AG08396 (cell line): ENCODE data around the gene CHD9.
"Not testable (repeated sequence)": the region's sequence is repeated elsewhere in the genome, so short reads cannot be mapped to it uniquely, and the experiment has no call there.

Experiments
- DNase-seq: peaks from one replicate; pipeline ENCODE4 v3.0.0; 2012; ENCODE audit warnings: low spot score, mixed read lengths

Gene CHD9, protein sequence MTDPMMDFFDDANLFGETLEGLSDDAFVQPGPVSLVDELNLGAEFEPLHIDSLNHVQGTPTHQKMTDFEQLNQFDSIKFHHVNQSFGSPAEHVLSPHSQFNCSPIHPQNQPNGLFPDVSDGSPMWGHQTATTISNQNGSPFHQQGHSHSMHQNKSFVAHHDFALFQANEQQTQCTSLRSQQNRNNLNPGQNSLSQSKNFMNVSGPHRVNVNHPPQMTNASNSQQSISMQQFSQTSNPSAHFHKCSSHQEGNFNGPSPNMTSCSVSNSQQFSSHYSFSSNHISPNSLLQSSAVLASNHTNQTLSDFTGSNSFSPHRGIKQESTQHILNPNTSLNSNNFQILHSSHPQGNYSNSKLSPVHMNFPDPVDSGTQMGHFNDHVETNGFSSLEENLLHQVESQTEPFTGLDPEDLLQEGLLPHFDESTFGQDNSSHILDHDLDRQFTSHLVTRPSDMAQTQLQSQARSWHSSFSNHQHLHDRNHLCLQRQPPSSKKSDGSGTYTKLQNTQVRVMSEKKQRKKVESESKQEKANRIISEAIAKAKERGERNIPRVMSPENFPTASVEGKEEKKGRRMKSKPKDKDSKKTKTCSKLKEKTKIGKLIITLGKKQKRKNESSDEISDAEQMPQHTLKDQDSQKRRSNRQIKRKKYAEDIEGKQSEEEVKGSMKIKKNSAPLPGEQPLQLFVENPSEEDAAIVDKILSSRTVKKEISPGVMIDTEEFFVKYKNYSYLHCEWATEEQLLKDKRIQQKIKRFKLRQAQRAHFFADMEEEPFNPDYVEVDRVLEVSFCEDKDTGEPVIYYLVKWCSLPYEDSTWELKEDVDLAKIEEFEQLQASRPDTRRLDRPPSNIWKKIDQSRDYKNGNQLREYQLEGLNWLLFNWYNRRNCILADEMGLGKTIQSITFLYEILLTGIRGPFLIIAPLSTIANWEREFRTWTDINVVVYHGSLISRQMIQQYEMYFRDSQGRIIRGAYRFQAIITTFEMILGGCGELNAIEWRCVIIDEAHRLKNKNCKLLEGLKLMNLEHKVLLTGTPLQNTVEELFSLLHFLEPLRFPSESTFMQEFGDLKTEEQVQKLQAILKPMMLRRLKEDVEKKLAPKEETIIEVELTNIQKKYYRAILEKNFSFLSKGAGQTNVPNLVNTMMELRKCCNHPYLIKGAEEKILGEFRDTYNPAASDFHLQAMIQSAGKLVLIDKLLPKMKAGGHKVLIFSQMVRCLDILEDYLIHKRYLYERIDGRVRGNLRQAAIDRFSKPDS (N-terminal part only)

DNA sequence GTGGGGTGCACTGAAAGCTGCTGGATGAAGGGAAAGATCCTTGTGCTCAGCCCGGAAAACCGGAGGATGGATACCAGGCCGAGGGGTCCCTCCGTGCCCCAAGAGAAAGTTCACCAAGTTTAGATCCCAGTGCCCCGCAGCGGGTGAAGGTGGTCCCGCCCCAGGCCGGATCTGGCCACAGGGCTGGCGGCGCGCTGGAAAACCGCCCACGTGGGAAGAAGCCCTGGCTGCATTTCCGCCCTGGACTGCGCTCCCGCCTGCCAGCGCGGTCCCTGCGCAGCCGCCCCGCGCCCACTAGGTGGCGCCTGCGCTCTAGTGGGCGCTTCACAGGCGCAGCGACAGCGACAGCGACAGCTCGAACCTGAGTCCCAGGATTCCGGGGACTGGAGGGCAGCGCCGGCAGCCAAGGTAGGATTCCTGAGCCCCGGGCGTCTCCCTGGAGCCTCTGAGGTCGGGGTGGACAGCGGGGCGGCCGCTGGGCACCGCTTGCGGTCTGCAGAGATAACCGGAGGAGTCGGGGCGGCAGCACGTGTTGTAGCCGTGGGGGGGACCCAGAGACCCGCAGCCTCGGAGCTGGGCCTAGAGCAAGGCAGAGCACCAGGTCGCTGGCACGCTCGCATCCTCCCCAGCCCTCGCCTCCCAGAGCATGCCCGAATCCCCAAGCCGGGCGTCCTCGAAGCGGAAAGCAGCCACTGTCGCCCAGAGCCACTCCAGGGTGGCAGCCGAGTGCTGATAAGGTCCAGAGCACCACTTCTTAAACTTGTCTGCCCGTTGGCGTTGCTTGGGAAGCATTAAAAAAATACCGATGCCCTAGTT lies at the start of gene CHD9:
CHD9 (plus strand) TSS at position 322 of the 816 bp plus-strand sequence. CDS start 101,099 bp downstream, outside the sequence.
- peak; percentile 91 for DNase-seq

DNA sequence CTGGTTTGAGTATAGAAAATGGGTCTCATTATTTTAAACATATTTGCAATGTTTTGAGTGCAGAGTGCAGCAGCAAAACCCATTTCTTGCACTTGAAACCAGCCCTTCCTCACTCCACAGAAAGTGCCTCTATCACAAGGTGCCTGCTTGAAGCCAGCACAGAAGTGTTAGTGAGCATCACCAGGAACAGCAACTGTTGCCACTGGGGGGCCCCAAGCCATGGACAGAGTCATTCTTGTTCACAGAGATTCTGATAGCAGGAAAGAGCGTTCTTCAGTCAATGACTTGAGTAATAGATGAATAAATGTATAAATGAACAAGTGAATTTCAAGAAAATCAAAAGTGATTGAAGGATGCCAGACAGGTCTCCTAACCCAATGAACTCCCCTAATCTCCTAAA lies 47.7 kb upstream of the CHD9 start:
- DNase-seq: no peak

DNA sequence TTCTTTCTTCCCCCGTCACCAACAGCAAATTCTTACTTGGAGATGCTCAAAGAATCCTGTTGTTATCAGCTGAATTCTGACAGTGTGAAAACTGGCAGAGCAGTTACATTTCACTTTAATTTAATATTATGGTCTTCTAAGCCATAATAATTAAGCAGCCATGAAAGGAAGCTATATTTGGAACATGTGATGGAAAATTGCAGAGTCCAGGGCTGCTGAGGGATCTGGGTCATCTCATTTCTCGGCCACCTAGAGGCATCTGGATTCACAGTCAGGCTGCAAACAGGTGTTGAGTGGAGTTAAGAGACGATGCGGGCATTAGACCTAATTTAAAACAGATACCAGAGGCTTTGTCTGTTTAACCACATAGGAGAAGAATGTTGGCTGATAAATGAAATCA lies 40.5 kb upstream of the CHD9 start:
- no peak for DNase-seq

DNA sequence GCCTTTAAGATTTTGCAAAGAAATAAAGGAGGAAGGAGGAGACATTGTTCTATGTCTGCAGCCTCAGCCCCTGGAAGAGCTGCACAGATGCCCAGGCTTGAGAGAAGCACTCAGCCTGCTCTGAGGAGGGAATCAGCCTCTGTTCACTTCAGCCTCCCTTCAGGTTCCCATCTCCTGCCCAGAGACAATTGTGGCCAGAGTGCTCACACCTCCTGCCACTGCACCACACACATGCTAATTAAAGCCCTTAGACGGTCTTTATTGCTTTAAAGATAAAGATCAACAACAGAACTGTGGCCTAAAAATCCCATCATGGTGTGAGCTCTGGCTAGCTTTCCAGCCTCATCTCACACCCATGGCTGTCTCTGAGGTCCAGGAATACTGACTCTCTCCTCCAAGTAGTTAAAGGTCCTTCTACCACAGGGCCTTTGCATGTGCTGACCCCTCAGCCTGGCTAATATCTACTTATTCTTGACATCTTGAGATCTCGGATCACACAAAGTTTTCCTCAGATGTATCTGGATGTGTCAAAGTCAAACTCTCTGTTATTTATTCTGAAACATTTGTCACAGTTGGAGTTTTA lies 35.9 kb upstream of the CHD9 start:
- DNase-seq: no peak

DNA sequence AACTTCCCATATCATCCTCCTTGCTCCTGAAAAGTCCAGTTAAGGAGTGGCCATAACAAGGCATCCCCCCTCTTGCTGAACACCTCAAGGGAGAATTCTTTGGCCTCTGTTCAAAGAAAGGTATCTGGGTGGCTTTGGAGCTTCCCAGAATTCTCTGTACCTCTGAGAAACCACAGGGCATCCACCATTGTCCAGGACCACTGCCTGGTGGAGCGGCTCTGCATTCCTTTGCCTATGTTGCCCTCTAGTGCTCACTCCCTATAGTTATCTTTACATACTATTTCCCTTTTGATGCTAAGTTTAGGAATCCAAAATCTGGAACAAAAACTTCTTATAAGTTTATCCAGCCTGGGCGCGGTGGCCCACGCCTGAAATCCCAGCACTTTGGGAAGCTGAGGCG lies 32.4 kb upstream of the CHD9 start:
- DNase-seq: peak; percentile 71

DNA sequence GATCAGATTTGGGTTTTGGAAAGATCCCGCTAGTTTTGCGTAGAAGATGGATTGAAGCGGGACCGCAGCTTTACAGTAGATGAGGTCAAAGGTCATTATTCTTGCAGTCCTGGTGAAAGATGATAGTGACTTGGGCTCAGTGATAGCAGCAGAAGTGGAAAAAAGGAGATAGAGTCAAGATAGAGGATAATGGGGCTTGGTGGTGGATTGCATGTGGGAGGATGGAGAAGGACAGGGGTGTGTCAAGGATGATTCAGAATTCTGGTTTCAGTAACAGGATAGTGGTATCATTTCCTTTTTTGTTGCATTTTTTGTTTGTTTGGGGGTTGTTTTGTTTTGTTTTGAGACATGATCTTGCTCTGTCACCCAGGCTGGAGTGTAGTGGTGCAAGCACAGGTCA lies 30.7 kb upstream of the CHD9 start:
- no peak for DNase-seq

DNA sequence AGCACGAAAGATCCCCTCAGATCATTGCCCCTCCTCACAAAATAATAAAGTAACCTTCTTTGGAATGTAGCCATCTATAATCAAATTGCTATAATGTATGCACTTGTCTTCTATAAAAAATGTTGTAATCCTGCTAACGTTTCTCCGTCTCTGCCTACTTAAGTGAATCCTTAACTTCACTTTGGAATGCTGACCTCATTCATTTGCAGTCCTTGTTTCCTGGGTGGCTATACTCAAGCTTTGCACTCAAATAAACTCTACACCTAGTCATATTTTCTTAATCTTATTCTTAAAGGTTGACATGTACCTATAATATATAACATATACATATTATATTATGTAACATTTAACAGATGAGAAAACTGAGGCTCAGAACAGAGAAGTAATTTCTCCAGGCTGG lies 24.8 kb upstream of the CHD9 start:
- no peak for DNase-seq

DNA sequence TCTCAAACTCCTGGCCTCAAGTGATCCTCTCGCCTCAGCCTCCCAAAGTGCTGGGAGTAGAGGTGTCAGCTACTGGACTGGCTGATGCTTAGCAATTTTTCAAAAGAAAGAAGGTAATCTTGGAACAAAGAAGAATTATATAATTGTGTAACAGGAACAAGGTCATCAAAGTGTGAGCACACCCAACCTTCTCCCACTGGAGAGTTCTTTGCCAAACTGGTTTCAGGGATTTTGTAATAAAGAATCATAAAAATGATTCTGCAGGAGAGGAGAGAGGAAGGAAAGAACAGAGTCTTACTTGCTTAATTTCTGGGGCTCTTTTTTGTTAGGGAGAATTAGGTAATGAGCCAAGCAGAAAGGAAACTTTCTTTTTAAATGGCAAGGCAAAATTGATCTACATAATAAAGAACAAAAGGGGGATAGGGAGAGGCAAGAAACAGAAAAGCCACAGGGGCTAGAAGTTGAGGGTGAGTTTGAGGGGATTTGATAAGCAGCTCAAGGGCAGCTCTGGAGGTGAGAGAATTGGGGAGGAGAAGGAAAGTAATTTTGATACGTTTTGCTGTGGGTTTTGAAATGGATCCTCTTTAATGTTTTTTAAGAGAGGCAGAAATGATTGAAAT lies 23.4 kb upstream of the CHD9 start:
- DNase-seq: no peak

DNA sequence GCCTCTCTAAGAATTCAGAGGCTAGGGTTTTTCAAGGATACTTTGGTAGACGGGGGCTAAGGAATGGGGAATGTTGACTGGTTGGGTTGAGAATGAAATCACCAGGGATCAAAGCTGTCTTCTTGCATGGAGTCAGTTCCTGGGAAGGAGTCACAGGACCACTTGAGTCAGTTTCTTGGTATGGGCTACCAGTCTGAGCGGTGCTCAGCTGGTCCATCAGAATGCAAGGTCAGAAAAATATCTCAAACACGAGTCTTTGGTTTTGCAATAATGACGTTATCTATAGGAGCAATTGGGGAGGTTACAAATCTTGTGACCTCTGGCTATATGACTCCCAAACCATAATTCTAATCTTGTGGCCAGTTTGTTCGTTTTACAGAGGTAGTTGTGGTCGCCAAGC lies 20.5 kb upstream of the CHD9 start:
- DNase-seq: no peak

DNA sequence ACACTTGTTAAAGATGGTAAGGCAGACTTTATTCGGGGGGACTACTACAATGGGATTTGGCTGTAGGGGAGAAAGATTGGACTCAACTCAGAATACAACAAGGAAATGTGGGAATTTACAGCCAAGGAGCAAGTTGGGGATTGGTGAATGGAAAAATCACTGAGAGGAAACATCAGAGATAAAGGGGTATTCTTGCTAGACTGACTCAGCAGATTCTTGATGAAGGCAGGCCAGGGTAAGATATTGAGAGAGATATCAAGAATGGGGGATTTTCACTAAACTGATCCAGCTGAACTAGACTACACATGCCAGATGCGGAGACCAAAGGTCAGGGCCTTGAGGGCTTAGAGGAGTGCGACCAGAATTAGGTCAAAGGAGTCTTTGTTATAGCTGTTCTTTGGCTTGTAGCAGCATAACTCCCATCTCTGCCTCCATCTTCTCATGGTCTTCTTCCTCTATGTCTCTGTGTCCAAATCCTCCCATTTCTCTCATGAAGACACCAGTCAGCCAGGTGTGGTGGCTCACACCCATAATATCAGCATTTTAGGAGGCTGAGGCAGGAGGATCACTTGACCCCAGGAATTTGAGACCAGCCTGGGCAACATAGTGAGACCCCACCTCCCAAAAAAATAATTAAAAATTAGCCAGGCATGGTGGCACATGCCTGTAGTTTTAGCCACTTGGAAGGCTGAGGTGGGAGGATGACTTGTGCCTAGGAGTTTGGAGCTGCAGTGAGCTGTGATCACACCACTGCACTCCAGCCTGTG lies 19.4 kb upstream of the CHD9 start:
- no peak for DNase-seq

DNA sequence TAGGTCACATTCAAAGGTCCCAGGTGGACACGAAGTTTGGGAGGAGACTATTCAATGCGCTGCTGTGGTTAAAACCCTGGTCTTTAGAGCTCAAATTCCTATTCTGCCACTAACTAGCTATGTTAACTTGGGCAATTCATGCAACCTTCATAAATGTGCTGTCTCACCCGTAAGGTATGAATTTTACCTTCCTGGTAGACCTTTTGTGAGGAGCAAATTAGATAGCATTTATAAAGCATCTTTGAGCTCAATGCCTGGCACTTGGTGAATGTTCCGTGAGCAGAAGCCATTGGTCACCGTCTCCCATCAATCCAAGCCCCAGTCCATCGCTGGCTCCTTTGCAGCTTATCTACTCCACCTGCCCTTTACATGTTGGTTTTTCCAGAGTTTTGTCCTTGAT lies 18.7 kb upstream of the CHD9 start:
- DNase-seq: no peak

DNA sequence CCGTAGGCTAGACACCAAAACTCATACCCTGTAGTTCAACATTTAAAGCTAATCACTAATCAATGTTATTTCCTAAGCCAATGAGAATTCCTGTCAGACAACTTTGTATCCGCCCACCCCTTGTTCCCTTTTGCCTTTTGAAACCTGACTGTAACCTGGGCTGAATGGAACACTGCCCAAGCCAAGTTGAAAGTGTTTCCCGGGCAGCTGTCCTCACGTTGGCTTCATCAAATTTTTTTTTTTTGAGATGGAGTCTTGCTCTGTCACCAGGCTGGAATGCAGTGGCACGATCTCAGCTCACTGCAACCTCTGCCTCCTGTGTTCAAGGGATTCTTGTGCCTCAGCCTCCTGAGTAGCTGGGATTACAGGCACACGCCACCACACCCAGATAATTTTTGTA lies 18.1 kb upstream of the CHD9 start:
- not testable (repeated sequence) for DNase-seq

DNA sequence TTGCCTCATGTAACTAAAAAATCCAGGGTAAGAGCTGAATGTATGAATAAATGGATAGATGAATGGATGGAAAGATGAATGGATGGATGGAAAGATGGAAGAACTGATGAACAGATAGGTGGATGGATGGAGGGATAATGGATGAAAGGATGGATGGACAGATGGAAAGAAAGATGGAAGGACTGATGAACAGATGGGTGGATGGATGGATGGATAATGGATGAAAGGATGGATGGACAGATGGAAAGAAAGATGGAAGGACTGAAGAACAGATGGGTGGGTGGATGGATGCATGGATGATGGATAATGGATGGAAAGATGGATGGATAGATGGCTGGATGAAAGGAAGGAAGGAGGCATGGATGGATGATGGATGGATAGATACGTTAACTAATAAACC lies 14.0 kb upstream of the CHD9 start:
- DNase-seq: no peak

DNA sequence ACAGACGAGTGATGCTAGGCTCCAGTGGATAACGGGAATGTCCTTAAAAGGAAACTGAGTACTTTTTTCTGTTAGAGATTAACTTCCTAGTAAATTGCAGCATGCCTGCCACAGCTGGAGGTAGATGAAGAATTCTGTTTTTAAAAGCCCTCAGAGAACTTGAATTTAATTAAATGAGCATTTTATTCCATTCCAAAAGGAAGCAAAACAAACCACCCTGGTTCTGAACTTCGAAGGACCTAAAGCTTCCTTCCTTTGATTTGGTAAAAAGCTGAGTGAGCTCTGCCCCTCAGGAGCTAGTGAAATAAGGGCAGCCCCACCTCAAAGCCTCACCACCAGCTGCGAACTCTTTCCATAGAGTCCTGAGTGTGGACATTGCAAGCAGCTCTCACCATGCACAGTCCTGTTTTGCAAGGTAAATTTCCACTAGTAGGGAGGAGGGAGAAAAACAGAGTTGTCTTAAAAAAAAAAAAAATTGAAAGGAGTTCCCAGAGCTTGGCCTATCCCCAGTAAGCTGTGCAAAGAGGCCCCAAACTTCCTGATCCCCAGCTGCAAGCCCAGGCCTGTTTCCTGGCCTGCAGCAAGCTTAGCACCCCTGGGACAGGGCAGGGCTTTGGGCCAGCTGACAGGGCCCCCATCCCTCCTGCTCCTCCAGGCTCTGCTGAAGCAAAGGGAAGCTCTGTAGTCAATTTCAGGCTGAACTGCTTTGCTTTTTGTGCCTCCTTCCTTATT lies 13.3 kb upstream of the CHD9 start:
- DNase-seq: no peak

DNA sequence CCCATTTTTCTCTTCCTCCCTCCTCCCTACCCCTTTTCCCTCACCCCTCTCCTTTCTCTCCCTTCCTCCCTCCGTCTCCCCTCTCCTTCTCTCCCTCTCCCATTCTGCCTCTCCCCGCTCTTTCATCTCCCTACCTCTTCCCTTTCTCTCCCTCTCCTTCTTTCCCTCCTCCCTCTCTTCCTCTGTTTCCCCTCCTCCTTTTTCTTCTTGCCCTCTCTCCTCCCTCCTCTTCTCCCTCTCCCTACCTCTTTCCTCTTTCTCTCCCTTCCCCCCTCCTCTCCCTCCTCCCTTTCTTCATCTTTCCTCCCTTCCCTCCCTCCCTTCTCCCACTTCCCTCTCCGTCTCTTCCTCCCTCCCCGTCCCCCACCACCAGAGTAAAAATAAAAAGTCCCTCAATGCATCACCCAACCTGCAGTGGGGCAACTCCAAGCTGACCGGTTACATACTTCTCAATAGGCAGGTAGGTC lies 12.5 kb upstream of the CHD9 start:
- no peak for DNase-seq

DNA sequence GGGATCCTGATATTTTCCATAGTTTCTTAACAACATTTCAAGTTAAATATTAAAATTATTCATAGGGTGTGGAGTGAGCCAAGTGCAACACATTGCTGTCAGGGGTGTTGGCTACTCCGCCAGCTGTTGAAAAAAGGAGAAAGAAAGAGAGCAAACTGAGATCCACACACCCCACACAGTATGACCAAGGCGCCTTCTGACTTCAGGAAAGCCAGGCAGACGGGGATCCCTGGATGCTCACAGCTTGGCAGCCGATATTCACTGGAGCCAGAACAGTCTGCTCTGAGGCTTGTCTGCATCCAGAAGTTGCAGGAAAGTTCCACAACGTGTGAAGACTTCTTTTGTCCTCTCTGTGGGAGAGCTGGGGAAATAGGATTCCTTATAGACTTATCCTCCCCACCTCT lies 11.4 kb upstream of the CHD9 start:
- no peak for DNase-seq

DNA sequence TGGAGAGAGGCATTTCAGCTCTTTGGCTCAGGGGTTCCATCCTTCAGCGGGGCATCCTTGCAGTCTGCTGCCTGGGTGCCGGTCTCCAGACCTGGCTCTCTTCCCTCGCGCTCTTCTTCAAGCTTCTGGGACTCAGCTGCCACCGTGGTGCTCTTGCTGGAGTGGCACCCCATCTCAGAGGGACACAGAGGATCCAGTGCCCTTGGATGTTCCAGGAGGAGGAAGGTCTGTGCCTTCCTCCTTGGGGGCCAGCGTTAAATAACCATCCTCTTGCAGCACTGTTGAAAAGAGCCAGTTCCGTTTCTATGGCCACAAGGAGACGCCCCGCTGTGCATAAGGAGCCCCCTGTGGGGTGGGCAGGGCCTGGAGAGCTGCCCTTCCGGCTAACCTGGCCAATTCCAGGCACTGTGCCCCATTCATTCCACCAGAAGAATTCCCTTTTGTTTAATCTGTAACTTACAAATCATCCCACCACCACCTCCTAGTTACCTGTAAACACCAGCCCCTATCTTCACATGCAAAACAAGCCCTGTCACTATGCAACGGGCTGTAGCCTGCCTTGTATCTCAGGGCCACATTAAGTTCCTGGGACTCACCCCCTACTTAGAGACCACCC lies 10.7 kb upstream of the CHD9 start:
- DNase-seq: no peak

DNA sequence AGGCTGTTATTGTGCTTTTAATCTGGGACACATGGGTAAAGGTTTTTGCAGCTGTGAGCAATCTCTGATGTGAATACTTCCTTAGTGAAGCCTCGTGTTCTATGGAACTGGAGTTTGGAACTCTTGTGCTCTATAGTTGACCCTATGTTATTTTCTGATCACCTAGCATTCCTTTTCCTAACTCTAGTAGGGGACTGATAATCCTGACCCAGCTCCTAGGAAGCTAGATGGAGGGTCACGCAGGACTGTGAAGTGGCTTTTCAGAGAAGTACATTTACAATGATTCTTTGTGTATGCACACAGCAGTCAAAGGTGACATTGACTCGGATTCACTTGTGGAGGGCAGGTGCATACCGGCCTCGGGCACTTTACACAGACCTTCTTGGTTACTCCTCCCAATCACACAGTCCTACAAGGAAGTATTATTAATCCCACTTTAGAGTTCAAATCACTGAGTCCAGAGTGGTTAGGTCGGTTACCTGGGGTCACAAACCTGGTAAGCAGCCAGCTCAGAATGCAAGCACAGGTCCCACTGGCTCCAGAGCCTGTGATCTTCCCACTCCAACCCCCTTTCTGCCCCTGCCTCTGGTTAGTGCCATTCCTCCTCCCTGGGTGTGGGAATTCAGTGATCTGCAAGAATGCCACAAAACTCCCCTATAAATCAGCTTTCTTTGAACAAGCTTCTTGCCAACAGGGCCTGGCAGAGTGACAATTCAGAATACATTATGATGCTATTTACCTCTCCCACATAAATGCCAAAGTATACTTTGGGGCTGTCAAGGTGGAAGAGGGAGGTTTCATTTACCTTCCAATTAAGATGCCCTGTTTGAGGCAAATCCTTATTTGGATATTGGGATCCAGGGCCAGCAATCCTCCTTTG lies 9.2 kb upstream of the CHD9 start:
- no peak for DNase-seq
